ENCODE results near the gene CLASP2. TPM values are rescaled to one million over a fixed set of nuclear protein-coding genes. Genes with fewer than 3 reads are reported as not detected.
"Not testable (repeated sequence)": the region's sequence is repeated elsewhere in the genome, so short reads cannot be mapped to it uniquely, and the experiment has no call there.

The CLASP2 gene
- total RNA-seq, 6 experiments from 2014 or later: 32.8 to 37.6 (median 34.8) TPM

- no peak for DNase-seq
- no peak overlapping the region for H3K27ac Mint-ChIP-seq
- H3K4me1 Mint-ChIP-seq (ENCODE audit: low read depth): peaks cover 28% of the 10 kb centered on the region
- TF ChIP-seq, protein P1, sequence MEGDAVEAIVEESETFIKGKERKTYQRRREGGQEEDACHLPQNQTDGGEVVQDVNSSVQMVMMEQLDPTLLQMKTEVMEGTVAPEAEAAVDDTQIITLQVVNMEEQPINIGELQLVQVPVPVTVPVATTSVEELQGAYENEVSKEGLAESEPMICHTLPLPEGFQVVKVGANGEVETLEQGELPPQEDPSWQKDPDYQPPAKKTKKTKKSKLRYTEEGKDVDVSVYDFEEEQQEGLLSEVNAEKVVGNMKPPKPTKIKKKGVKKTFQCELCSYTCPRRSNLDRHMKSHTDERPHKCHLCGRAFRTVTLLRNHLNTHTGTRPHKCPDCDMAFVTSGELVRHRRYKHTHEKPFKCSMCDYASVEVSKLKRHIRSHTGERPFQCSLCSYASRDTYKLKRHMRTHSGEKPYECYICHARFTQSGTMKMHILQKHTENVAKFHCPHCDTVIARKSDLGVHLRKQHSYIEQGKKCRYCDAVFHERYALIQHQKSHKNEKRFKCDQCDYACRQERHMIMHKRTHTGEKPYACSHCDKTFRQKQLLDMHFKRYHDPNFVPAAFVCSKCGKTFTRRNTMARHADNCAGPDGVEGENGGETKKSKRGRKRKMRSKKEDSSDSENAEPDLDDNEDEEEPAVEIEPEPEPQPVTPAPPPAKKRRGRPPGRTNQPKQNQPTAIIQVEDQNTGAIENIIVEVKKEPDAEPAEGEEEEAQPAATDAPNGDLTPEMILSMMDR (IDR thresholded peaks at IDR 0.05): no peak
- no peaks in the 10 kb centered on the region for H3K9me3 Mint-ChIP-seq
- H3K36me3 Mint-ChIP-seq (ENCODE audit: low read depth): no peaks in the 10 kb centered on the region; the same call in 1 of the 2 replicates
- H3K4me3 Mint-ChIP-seq: no peak overlapping the region
- no peaks in the 10 kb centered on the region for H3K27me3 Mint-ChIP-seq (ENCODE audit: insufficient read depth)
Measured at GRCh38 chr3:33690341-33690740, 27.7 kb downstream of the CLASP2 start.

- Mint-ChIP-seq H3K9me3 (no peaks in the 10 kb centered on the region), H3K27me3 (ENCODE audit: insufficient read depth) (no peaks in the 10 kb centered on the region), H3K27ac (peak overlapping the region; percentile 70), H3K4me1 (ENCODE audit: low read depth) (peaks cover 32% of the 10 kb centered on the region), H3K36me3 (ENCODE audit: low read depth) (no peaks in the 10 kb centered on the region; the same call in none of the 2 replicates), H3K4me3 (peak overlapping the region; percentile 52)
- TF ChIP-seq, protein P1 (IDR thresholded peaks at IDR 0.05): no peak
- DNase-seq: peak; percentile 51
Measured at GRCh38 chr3:33687406-33688010, 30.5 kb downstream of the CLASP2 start.

GRCh38 chr3:33682770-33683169 is 35.3 kb downstream of the CLASP2 start:
- H3K4me1 Mint-ChIP-seq (ENCODE audit: low read depth): peaks cover 28% of the 10 kb centered on the region
- peaks cover 4% of the 10 kb centered on the region for H3K9me3 Mint-ChIP-seq
- H3K36me3 Mint-ChIP-seq (ENCODE audit: low read depth): peaks cover 32% of the 10 kb centered on the region
- H3K4me3 Mint-ChIP-seq: no peak overlapping the region
- no peak for DNase-seq
- no peaks in the 10 kb centered on the region for H3K27me3 Mint-ChIP-seq (ENCODE audit: insufficient read depth)
- TF ChIP-seq, protein P1 (IDR thresholded peaks at IDR 0.05): no peak
- H3K27ac Mint-ChIP-seq: no peak overlapping the region

DNA sequence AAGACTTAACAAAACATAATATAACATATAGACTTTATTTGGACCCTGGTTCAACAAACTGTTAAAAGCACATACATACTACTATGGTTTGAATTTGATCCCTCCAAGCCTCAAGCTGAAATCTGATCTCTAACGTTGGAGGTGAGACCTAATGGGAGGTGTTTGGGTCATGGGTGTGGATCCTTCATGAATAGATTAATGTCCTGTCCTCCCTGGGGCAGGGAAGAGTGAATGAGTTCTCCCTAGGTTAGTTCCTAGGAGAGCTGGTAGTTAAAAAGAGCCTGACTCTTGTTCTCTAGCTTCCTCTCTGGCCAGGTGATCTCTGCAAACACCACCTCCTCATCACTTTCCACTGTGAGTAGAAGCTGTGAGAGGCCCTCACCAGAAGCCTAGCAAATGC is 36.4 kb downstream of the CLASP2 start:
- H3K4me1 Mint-ChIP-seq (ENCODE audit: low read depth): peaks cover 17% of the 10 kb centered on the region
- peaks cover 6% of the 10 kb centered on the region for H3K9me3 Mint-ChIP-seq
- TF ChIP-seq, protein P1 (IDR thresholded peaks at IDR 0.05): no peak
- no peak overlapping the region for H3K27ac Mint-ChIP-seq
- DNase-seq: no peak
- peaks cover 34% of the 10 kb centered on the region for H3K36me3 Mint-ChIP-seq (ENCODE audit: low read depth)
- H3K4me3 Mint-ChIP-seq: no peak overlapping the region
- H3K27me3 Mint-ChIP-seq (ENCODE audit: insufficient read depth): no peaks in the 10 kb centered on the region

GRCh38 chr3:33678073-33678472 is 40.0 kb downstream of the CLASP2 start:
- no peak overlapping the region for H3K27ac Mint-ChIP-seq
- no peak overlapping the region for H3K4me3 Mint-ChIP-seq
- peaks cover 35% of the 10 kb centered on the region for H3K36me3 Mint-ChIP-seq (ENCODE audit: low read depth)
- peaks cover 6% of the 10 kb centered on the region for H3K9me3 Mint-ChIP-seq
- no peaks in the 10 kb centered on the region for H3K27me3 Mint-ChIP-seq (ENCODE audit: insufficient read depth)
- peaks cover 14% of the 10 kb centered on the region for H3K4me1 Mint-ChIP-seq (ENCODE audit: low read depth)
- no peak for DNase-seq
- TF ChIP-seq, protein P1 (IDR thresholded peaks at IDR 0.05): no peak

- not testable (repeated sequence) for H3K9me3 Mint-ChIP-seq; DNase-seq; H3K4me3 Mint-ChIP-seq; H3K27ac Mint-ChIP-seq; H3K27me3 Mint-ChIP-seq (ENCODE audit: insufficient read depth); H3K4me1 Mint-ChIP-seq (ENCODE audit: low read depth)
- H3K36me3 Mint-ChIP-seq (ENCODE audit: low read depth): peaks cover 24% of the 10 kb centered on the region
Measured at GRCh38 chr3:33673436-33673835, 44.6 kb downstream of the CLASP2 start.

Measured in HFFc6 (cell line).